IPS-18a (cell line): ENCODE data around the gene SLC26A4.

Experiments used
- H3K27ac ChIP-seq: one replicate; pipeline ENCODE4 v1.5.1; 2013; ENCODE audit warnings: low read length
- H3K27me3 ChIP-seq: one replicate; pipeline ENCODE4 v1.6.1; 2013; ENCODE audit warnings: mild to moderate bottlenecking, low read length; ENCODE audit not compliant: control insufficient read depth, insufficient read depth
- H3K36me3 ChIP-seq: one replicate; pipeline ENCODE4 v1.6.1; 2013; ENCODE audit warnings: low read depth, low read length; ENCODE audit not compliant: control insufficient read depth
- H3K4me1 ChIP-seq: one replicate; pipeline ENCODE4 v1.6.1; 2013; ENCODE audit warnings: low read depth, low read length; ENCODE audit not compliant: control insufficient read depth
- H3K4me3 ChIP-seq: one replicate; pipeline ENCODE4 v1.5.1; 2013; ENCODE audit warnings: low read length
- H3K9ac ChIP-seq: one replicate; pipeline ENCODE4 v1.6.1; 2013; ENCODE audit warnings: mild to moderate bottlenecking, low read length, moderate library complexity
- H3K9me3 ChIP-seq: one replicate; pipeline ENCODE4 v1.6.1; 2013; ENCODE audit warnings: low read depth, low read length; ENCODE audit not compliant: control insufficient read depth

SLC26A4 gene

GRCh38 chr7:107686816-107687387 lies 26.3 kb downstream of the SLC26A4 start:
- no peaks in the 10 kb centered on the region for H3K36me3 ChIP-seq
- no peaks in the 10 kb centered on the region for H3K27me3 ChIP-seq
- H3K9me3 ChIP-seq, result no peaks in the 10 kb centered on the region
- H3K4me3 ChIP-seq, result no peak overlapping the region
- no peak overlapping the region for H3K27ac ChIP-seq
- H3K4me1 ChIP-seq, result peaks cover 7% of the 10 kb centered on the region
- H3K9ac ChIP-seq, result no peak overlapping the region

DNA sequence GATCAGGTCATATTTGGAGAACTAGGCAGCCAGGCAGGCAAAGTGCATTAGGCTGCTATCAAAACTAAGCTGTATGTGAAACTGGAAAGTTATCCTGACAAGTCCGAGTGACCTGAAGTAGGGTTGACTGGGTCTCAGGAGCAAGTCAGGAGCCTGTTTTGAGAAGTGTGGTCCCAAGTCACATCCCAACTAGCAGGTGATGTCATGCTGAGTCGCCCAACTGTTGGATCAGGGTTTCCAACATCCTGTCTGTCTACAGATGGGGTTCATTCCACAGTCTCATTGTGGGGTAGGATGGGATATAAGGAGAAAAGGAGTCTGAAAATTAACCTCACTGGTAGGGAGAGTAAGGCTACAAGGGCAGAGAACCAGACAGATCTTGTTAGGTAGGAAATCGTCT lies 27.0 kb downstream of the SLC26A4 start:
- H3K9ac ChIP-seq, result no peak overlapping the region
- peaks cover 7% of the 10 kb centered on the region for H3K4me1 ChIP-seq
- no peaks in the 10 kb centered on the region for H3K27me3 ChIP-seq
- no peaks in the 10 kb centered on the region for H3K36me3 ChIP-seq
- H3K9me3 ChIP-seq, result no peaks in the 10 kb centered on the region
- no peak overlapping the region for H3K4me3 ChIP-seq
- no peak overlapping the region for H3K27ac ChIP-seq

- Histone ChIP-seq H3K4me3 (no peak overlapping the region), H3K4me1 (peaks cover 11% of the 10 kb centered on the region), H3K27me3 (no peaks in the 10 kb centered on the region), H3K9ac (no peak overlapping the region), H3K36me3 (no peaks in the 10 kb centered on the region), H3K9me3 (no peaks in the 10 kb centered on the region), H3K27ac (no peak overlapping the region)
Measured at GRCh38 chr7:107689553-107689952, 28.9 kb downstream of the SLC26A4 start.

GRCh38 chr7:107690084-107690483 lies 29.5 kb downstream of the SLC26A4 start:
- Histone ChIP-seq H3K9me3 (no peaks in the 10 kb centered on the region), H3K27ac (no peak overlapping the region), H3K9ac (no peak overlapping the region), H3K27me3 (no peaks in the 10 kb centered on the region), H3K4me1 (peaks cover 11% of the 10 kb centered on the region), H3K36me3 (no peaks in the 10 kb centered on the region), H3K4me3 (no peak overlapping the region)

DNA sequence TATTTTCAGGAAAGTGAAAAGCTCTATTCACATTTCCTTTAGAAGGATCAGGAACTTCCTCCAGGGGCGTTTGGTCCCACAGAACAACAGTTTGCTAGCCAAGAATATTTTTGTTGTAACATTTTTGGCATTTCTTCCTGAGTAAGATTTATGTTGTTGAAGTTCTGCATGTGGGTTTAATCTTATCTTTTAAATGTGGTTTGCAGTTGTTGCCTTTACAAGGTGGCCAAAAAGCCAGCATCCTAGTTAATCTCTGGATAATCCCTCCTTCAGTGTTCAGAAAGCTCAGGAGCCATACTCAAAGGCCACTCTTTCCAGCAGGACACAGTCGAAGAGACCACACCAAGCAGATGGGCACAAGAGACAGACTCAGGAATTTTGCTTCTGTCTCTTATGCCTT lies 30.0 kb downstream of the SLC26A4 start:
- Histone ChIP-seq H3K4me1 (peaks cover 11% of the 10 kb centered on the region), H3K36me3 (no peaks in the 10 kb centered on the region), H3K27ac (no peak overlapping the region), H3K9ac (no peak overlapping the region), H3K9me3 (no peaks in the 10 kb centered on the region), H3K4me3 (no peak overlapping the region), H3K27me3 (no peaks in the 10 kb centered on the region)

GRCh38 chr7:107691716-107692115 lies 31.1 kb downstream of the SLC26A4 start:
- Histone ChIP-seq H3K27me3 (no peaks in the 10 kb centered on the region), H3K4me3 (no peak overlapping the region), H3K36me3 (no peaks in the 10 kb centered on the region), H3K9me3 (no peaks in the 10 kb centered on the region), H3K9ac (no peak overlapping the region), H3K4me1 (peaks cover 11% of the 10 kb centered on the region), H3K27ac (no peak overlapping the region)

- Histone ChIP-seq H3K4me1 (peaks cover 11% of the 10 kb centered on the region), H3K9me3 (no peaks in the 10 kb centered on the region), H3K36me3 (no peaks in the 10 kb centered on the region), H3K27ac (no peak overlapping the region), H3K27me3 (no peaks in the 10 kb centered on the region), H3K9ac (no peak overlapping the region), H3K4me3 (no peak overlapping the region)
Measured at GRCh38 chr7:107692501-107692900, 31.9 kb downstream of the SLC26A4 start.

DNA sequence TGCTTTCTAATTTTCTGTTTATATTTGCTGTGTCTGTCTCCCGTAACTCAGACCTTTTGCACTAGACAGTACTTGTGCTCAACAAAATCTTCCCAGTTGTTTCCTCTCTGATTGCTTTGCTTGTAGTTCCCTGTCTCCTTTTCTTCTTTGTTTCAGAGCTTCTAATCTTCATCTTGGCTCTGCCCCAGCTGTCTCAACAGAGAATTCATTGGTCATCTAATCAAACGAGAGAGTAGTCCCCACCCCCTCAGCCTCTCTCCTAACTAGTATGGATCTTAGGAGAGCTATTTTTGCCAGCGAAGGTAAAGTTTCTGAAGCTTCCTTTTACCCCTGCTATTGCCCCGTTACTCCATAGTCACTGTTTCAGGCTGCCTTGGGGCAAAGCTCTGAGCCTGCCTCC lies 32.8 kb downstream of the SLC26A4 start:
- Histone ChIP-seq H3K4me3 (no peak overlapping the region), H3K27ac (no peak overlapping the region), H3K36me3 (no peaks in the 10 kb centered on the region), H3K9ac (no peak overlapping the region), H3K27me3 (no peaks in the 10 kb centered on the region), H3K4me1 (peaks cover 11% of the 10 kb centered on the region), H3K9me3 (no peaks in the 10 kb centered on the region)

GRCh38 chr7:107694386-107694785 lies 33.8 kb downstream of the SLC26A4 start:
- Histone ChIP-seq H3K27ac (no peak overlapping the region), H3K27me3 (no peaks in the 10 kb centered on the region), H3K4me1 (peaks cover 11% of the 10 kb centered on the region), H3K4me3 (no peak overlapping the region), H3K36me3 (no peaks in the 10 kb centered on the region), H3K9ac (no peak overlapping the region), H3K9me3 (no peaks in the 10 kb centered on the region)

DNA sequence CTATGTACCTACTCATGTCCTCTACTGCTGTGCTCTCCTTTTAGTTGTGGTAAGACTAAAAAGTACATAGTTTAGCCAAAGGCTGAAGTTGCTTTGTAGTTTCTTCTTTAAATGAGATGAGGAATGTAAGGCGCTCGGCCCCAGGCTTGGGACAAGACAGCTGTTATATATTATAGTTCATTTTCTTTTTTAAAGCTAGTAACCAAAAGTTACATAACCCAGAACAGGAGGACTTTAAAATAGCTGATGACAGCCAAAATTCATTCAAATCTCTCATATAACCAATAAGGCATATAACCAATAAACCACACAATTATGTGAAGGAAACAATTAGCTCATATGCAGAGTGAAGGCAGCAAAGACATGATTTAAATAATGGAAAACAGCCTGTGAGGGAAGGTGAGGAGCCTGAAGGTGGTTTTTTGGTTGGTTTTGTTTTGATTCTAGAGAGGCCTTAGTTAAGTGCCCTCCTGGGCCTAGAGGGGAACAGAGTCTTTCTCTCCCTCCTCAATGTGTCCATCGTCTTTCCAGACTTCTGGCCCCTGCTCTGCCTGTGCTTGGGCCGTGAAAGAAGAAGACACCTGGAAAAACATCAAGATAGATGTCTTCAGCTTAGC lies 35.8 kb downstream of the SLC26A4 start:
- H3K9me3 ChIP-seq, result no peaks in the 10 kb centered on the region
- H3K27ac ChIP-seq, result no peak overlapping the region
- H3K27me3 ChIP-seq, result no peaks in the 10 kb centered on the region
- peaks cover 4% of the 10 kb centered on the region for H3K4me1 ChIP-seq
- H3K36me3 ChIP-seq, result no peaks in the 10 kb centered on the region
- no peak overlapping the region for H3K4me3 ChIP-seq
- no peak overlapping the region for H3K9ac ChIP-seq

GRCh38 chr7:107697321-107698049 lies 36.9 kb downstream of the SLC26A4 start:
- Histone ChIP-seq H3K9me3 (no peaks in the 10 kb centered on the region), H3K27ac (no peak overlapping the region), H3K9ac (no peak overlapping the region), H3K4me1 (peaks cover 4% of the 10 kb centered on the region), H3K4me3 (no peak overlapping the region), H3K27me3 (no peaks in the 10 kb centered on the region), H3K36me3 (no peaks in the 10 kb centered on the region)

GRCh38 chr7:107700570-107700969 lies 39.9 kb downstream of the SLC26A4 start:
- Histone ChIP-seq H3K4me1 (no peaks in the 10 kb centered on the region), H3K27ac (no peak overlapping the region), H3K4me3 (no peak overlapping the region), H3K9me3 (no peaks in the 10 kb centered on the region), H3K27me3 (no peaks in the 10 kb centered on the region), H3K36me3 (no peaks in the 10 kb centered on the region), H3K9ac (no peak overlapping the region)
